H1 (cell line): ENCODE results near the gene SLC7A9. TPM values are rescaled to one million over a fixed set of nuclear protein-coding genes. Genes with fewer than 3 reads are reported as not detected.

Source experiments
- CTCF ChIA-PET: fragments of 300-600 bp; sonication (Branson Sonifier 250); formaldehyde crosslinking; loops from one replicate; lab custom pipeline; 2021; ENCODE audit not compliant: partially characterized antibody; lab: Charles Lee
- POLR2A ChIA-PET: fragments of 300-600 bp; sonication (Branson Sonifier 250); formaldehyde crosslinking; loops from one replicate; lab custom pipeline; 2021; ENCODE audit warnings: inconsistent platforms; ENCODE audit not compliant: partially characterized antibody; lab: Charles Lee
- DNase-seq, 2 experiments: peaks; one replicate each; pipeline versions ENCODE4 v3.0.0 to v3.0.0-alpha.2; 2010 to 2022; ENCODE audit warnings: low spot score in 2 of 2, low read depth in 1 of 2, mixed read lengths in 1 of 2
- FAIRE-seq: peaks from 2 replicates; lab custom pipeline; 2011; peaks lifted over from hg19 to GRCh38; lab: Jason Lieb, UNC
- H2AFZ ChIP-seq: 2 replicates; pipeline ENCODE4 v1.8.1; 2012; ENCODE audit warnings: low read length, inconsistent platforms
- H2AK5ac ChIP-seq: 2 replicates; pipeline ENCODE4 v1.6.1; 2013; ENCODE audit warnings: low read depth, low read length
- H2BK120ac ChIP-seq: replicated peaks from 2 replicates; pipeline ENCODE3; 2013; ENCODE audit warnings: low read depth, low read length, inconsistent platforms
- H2BK12ac ChIP-seq: 2 replicates; pipeline ENCODE4 v1.6.1; 2013; ENCODE audit warnings: low read depth, low read length
- H2BK15ac ChIP-seq: 2 replicates; pipeline ENCODE4 v1.6.1; 2013; ENCODE audit warnings: low read length
- H2BK20ac ChIP-seq: 2 replicates; pipeline ENCODE4 v1.6.1; 2013; ENCODE audit warnings: low read length
- H2BK5ac ChIP-seq: 2 replicates; pipeline ENCODE4 v1.6.1; 2013; ENCODE audit warnings: low read depth, low read length
- H3K14ac ChIP-seq: 2 replicates; pipeline ENCODE4 v1.6.1; 2013; ENCODE audit warnings: inconsistent platforms; ENCODE audit not compliant: insufficient read length
- H3K18ac ChIP-seq: 2 replicates; pipeline ENCODE4 v1.6.1; 2013; ENCODE audit warnings: low read length; ENCODE audit errors: extremely low read depth
- H3K23ac ChIP-seq: 2 replicates; pipeline ENCODE4 v1.6.1; 2013; ENCODE audit warnings: inconsistent platforms; ENCODE audit not compliant: insufficient read length
- H3K23me2 ChIP-seq: 2 replicates; pipeline ENCODE4 v1.6.1; 2013; ENCODE audit warnings: low read depth, low read length
- H3K27ac ChIP-seq: 2 replicates; pipeline ENCODE4 v1.6.1; 2011; ENCODE audit warnings: low read depth, low read length, inconsistent platforms
- H3K27me3 ChIP-seq, 4 experiments: replicated peaks in 1 of 4; 1 replicate in 1 of 4; 2 replicates in 3 of 4; pipeline versions ENCODE4 v1.6.1 to v1.8.1; 2011 to 2013; ENCODE audit warnings: low read length in 3 of 4, mild to moderate bottlenecking in 3 of 4, inconsistent platforms in 2 of 4, mixed read lengths in 2 of 4, moderate library complexity in 1 of 4; ENCODE audit not compliant: control insufficient read depth in 3 of 4, insufficient read depth in 3 of 4; ENCODE audit errors: extremely low read depth in 1 of 4
- H3K36me3 ChIP-seq, 4 experiments: 2 replicates each; pipeline versions ENCODE4 v1.6.1 to v1.8.1; 2011 to 2013; ENCODE audit warnings: mild to moderate bottlenecking in 4 of 4, low read length in 3 of 4, moderate library complexity in 2 of 4, control low read depth in 1 of 4, inconsistent platforms in 1 of 4; ENCODE audit not compliant: insufficient read depth in 4 of 4, control insufficient read depth in 2 of 4
- H3K4ac ChIP-seq: replicated peaks from 2 replicates; pipeline ENCODE3; 2013; ENCODE audit warnings: low read length, low read depth, mixed read lengths, inconsistent platforms; ENCODE audit not compliant: insufficient read length
- H3K4me1 ChIP-seq, 4 experiments: replicated peaks in 1 of 4; 1 replicate in 1 of 4; 2 replicates in 3 of 4; pipeline versions ENCODE4 v1.6.1 to v1.8.1; 2011 to 2013; ENCODE audit warnings: low read length in 3 of 4, inconsistent platforms in 2 of 4, mixed read lengths in 1 of 4; ENCODE audit not compliant: insufficient read depth in 4 of 4, control insufficient read depth in 3 of 4
- H3K4me2 ChIP-seq, 2 experiments: 2 replicates each; pipeline versions ENCODE4 v1.6.1 to v1.8.1; 2011 to 2013; ENCODE audit warnings: low read depth in 2 of 2, low read length in 2 of 2, control low read depth in 1 of 2, inconsistent platforms in 1 of 2, mild to moderate bottlenecking in 1 of 2; ENCODE audit not compliant: insufficient read depth in 1 of 2
- H3K4me3 ChIP-seq, 4 experiments: fragments of 200-600, 300-600 bp in 1 of 4; sonication (generic), shearing (Covaris generic), sonication (Bioruptor Twin) in 1 of 4; 2 replicates each; pipeline versions ENCODE4 v1.5.1 to v1.8.1; 2011 to 2016; ENCODE audit warnings: low read length in 4 of 4, low read depth in 3 of 4, control low read depth in 2 of 4, inconsistent platforms in 2 of 4, mild to moderate bottlenecking in 2 of 4, mixed read lengths in 1 of 4, moderate library complexity in 1 of 4; ENCODE audit not compliant: insufficient read depth in 2 of 4; ENCODE audit errors: extremely low read depth in 1 of 4
- H3K56ac ChIP-seq: replicated peaks from 2 replicates; pipeline ENCODE3; 2013; ENCODE audit warnings: low read depth, mild to moderate bottlenecking, mixed read lengths, low read length, inconsistent platforms; ENCODE audit not compliant: insufficient read length
- H3K79me1 ChIP-seq: 2 replicates; pipeline ENCODE4 v1.6.1; 2013; ENCODE audit warnings: low read depth, low read length, control low read depth
- H3K79me2 ChIP-seq, 2 experiments: 2 replicates each; pipeline versions ENCODE4 v1.6.1 to v1.8.1; 2012 to 2013; ENCODE audit warnings: low read length in 2 of 2, mild to moderate bottlenecking in 2 of 2, inconsistent platforms in 1 of 2; ENCODE audit not compliant: insufficient read depth in 2 of 2, control insufficient read depth in 1 of 2
- H3K9ac ChIP-seq, 4 experiments: replicated peaks in 1 of 4; 1 replicate in 1 of 4; 2 replicates in 3 of 4; pipeline versions ENCODE4 v1.6.1 to v1.8.1; 2011 to 2013; ENCODE audit warnings: low read depth in 3 of 4, low read length in 3 of 4, control low read depth in 2 of 4, mild to moderate bottlenecking in 2 of 4, moderate library complexity in 2 of 4, inconsistent platforms in 1 of 4; ENCODE audit errors: extremely low read depth in 1 of 4
- H3K9me3 ChIP-seq, 2 experiments: 2 replicates each; pipeline versions ENCODE4 v1.6.1 to v1.8.1; 2012 to 2013; ENCODE audit warnings: mild to moderate bottlenecking in 2 of 2, moderate library complexity in 2 of 2, control low read depth in 1 of 2, inconsistent platforms in 1 of 2, low read depth in 1 of 2, low read length in 1 of 2, mixed read lengths in 1 of 2; ENCODE audit not compliant: insufficient read depth in 2 of 2
- H4K20me1 ChIP-seq, 2 experiments: replicated peaks in 1 of 2; 2 replicates each; pipeline versions ENCODE3 to v1.8.1; 2011 to 2013; ENCODE audit warnings: inconsistent platforms in 2 of 2, low read length in 2 of 2, mild to moderate bottlenecking in 1 of 2; ENCODE audit not compliant: insufficient read depth in 2 of 2, control insufficient read depth in 1 of 2
- H4K5ac ChIP-seq: 2 replicates; pipeline ENCODE4 v1.6.1; 2013; ENCODE audit warnings: low read length, low read depth, mixed read lengths, inconsistent platforms; ENCODE audit not compliant: insufficient read length
- H4K8ac ChIP-seq: 2 replicates; pipeline ENCODE4 v1.8.0; 2013; ENCODE audit warnings: mild to moderate bottlenecking, moderate library complexity, low read length, inconsistent platforms; ENCODE audit not compliant: insufficient read depth; ENCODE audit errors: extremely low read depth
- H4K91ac ChIP-seq: replicated peaks from 2 replicates; pipeline ENCODE3; 2013; ENCODE audit warnings: low read length, mixed read lengths, inconsistent platforms; ENCODE audit not compliant: insufficient read length
- BCL11A ChIP-seq, 2 experiments: IDR thresholded peaks; one replicate each; pipeline ENCODE4 v1.6.1; 2011; ENCODE audit warnings: low read depth in 2 of 2, low read length in 2 of 2, mild to moderate bottlenecking in 2 of 2
- BRCA1 ChIP-seq: IDR thresholded peaks from 2 replicates; pipeline ENCODE4 v1.6.1; 2012; ENCODE audit warnings: low read depth, low read length, improper control_type of control experiment
- TCF12 ChIP-seq: IDR thresholded peaks from 2 replicates; pipeline ENCODE4 v1.6.1; 2011; ENCODE audit warnings: low read depth, mild to moderate bottlenecking, low read length
- WGBS, 2 experiments: shearing (Covaris generic) in 1 of 2; methylation state at CpG; one replicate each; pipeline versions ENCODE4 v1.1.6 to v1.1.7; 2013 to 2015; ENCODE audit warnings: low lambda C conversion rate in 2 of 2, mixed read lengths in 2 of 2, inconsistent platforms in 1 of 2, low coverage in 1 of 2, missing lambda C conversion rate in 1 of 2; ENCODE audit not compliant: insufficient replicate concordance in 2 of 2, insufficient coverage in 1 of 2, insufficient read length in 1 of 2; ENCODE audit errors: extremely low coverage in 1 of 2, missing lambda C conversion rate in 1 of 2; 5-methylcytosine and 5-hydroxymethylcytosine counted together
- polyA plus RNA-seq, 7 experiments: library from polyadenylated mRNA; depleted of rRNA in 3 of 7; stranded (reverse) in 5 of 7; unstranded in 2 of 7; fragments of >200 nt in 5 of 7; fragments of 200-250 nt in 2 of 7; gene quantifications; 1 replicate in 5 of 7; 2 replicates in 1 of 7; 4 replicates in 1 of 7; pipeline versions ENCODE4 v1.2.1 to v1.2.3, GENCODE V29; 2011 to 2013; ENCODE audit warnings: missing spikeins in 2 of 7, mixed read lengths in 2 of 7
- total RNA-seq: library from RNA; stranded (reverse); fragmentation: NEBNext Ultra II Directional; extraction: Animal tissue kit (Norgen Biotek cat#: 25700); gene quantifications from 2 replicates; pipeline ENCODE4 v1.2.1, GENCODE V29; 2021

Gene SLC7A9
- total and polyA plus RNA-seq, 2 of the 8 experiments (the other 6 are each of a cell fraction or from before 2014, with no cell fraction given) = 0.15 TPM; not detected in 1

GRCh38 chr19:32810452-32810851, 59.1 kb downstream of the SLC7A9 start:
- H3K14ac ChIP-seq = no peak overlapping the region
- CTCF ChIA-PET = no interaction called here
- FAIRE-seq = no peak
- no peak for TF ChIP-seq TCF12
- no peak for TF ChIP-seq BRCA1
- no peak for TF ChIP-seq BCL11A (IDR thresholded peaks at IDR 0.05; ENCODE audit: low read depth in 2 of 2, low read length in 2 of 2)

More at GRCh38 chr19:32810452-32810851, 59.1 kb downstream of the SLC7A9 start:
- Histone ChIP-seq H3K79me2 (no peaks in the 10 kb centered on the region), H3K9me3 (no peaks in the 10 kb centered on the region), H3K27me3 (no peaks in the 10 kb centered on the region), H2BK12ac (no peak overlapping the region), H2BK5ac (no peak overlapping the region), H4K5ac (no peak overlapping the region), H3K9ac (no peak overlapping the region), H4K20me1 (no peaks in the 10 kb centered on the region), H2BK15ac (no peak overlapping the region), H3K4me2 (no peak overlapping the region), H3K23ac (no peak overlapping the region), H3K36me3 (no peaks in the 10 kb centered on the region), H3K18ac (no peak overlapping the region), H3K4me3 (no peak overlapping the region), H2AK5ac (no peak overlapping the region), H4K91ac (no peak overlapping the region), H3K23me2 (no peaks in the 10 kb centered on the region), H3K4me1 (0 out of 7 replicates have a peak, but pooled peaks cover 0 to 3% (median 0%) of the 10 kb centered on the region in 4 experiments), H3K27ac (no peak overlapping the region), H2AFZ (no peak overlapping the region), H3K56ac (no peak overlapping the region), H3K4ac (no peak overlapping the region), H2BK120ac (no peak overlapping the region), H2BK20ac (no peak overlapping the region), H3K79me1 (no peaks in the 10 kb centered on the region), H4K8ac (no peak overlapping the region)
- POLR2A ChIA-PET = no interaction called here
- no peak for DNase-seq
- WGBS, 2 experiments = 94% methylated on average over 9 of the region's 9 CpGs; no CpG with 5 or more reads in 1 of the 2 experiments
